Putamen (tissue), 1 donor: ENCODE measurements around the gene FOXO1.

Experiments used
- DNase-seq: peaks from one replicate; pipeline ENCODE4 v3.0.0-alpha.2; 2016; ENCODE audit warnings: low spot score

FOXO1 gene

DNA sequence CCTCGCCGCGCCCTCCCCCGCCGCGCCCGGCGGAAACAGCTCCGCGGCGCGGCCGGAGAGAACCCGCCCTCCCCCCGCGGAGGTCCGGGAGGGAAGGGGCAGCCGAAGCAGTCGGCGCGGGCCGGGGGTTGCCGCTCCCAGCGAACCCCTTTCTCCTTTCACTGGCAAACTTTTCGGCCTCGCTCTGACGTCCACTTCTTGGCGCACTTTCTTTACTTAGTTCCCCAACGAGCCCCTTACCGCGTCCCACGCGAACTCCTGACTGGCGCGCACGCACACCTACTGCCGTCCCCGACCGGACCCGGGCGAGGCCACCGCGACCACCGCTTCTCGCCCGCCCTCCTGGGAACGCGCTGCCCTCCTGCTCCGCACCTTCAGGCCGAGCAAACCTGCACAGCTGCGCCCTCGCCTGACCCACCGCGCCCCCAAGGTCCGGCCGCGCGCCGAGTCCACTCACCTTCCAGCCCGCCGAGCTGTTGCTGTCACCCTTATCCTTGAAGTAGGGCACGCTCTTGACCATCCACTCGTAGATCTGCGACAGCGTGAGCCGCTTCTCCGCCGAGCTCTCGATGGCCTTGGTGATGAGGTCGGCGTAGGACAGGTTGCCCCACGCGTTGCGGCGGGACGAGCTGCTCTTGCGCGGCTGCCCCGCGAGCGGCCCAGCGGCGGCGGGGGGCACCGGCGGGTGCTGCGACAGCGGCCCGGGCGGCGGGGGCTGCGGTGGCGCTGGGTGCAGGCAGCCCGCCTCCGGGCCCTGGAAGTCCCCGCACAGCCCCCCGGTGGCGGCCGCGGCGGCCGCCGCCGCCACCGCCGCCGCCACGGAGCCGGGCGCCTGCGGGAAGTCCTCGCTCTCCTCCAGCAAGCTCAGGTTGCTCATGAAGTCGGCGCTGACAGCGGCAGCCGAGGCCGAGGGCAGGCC is 1.1 kb downstream of the FOXO1 start:
- peak; percentile 38 for DNase-seq

DNA sequence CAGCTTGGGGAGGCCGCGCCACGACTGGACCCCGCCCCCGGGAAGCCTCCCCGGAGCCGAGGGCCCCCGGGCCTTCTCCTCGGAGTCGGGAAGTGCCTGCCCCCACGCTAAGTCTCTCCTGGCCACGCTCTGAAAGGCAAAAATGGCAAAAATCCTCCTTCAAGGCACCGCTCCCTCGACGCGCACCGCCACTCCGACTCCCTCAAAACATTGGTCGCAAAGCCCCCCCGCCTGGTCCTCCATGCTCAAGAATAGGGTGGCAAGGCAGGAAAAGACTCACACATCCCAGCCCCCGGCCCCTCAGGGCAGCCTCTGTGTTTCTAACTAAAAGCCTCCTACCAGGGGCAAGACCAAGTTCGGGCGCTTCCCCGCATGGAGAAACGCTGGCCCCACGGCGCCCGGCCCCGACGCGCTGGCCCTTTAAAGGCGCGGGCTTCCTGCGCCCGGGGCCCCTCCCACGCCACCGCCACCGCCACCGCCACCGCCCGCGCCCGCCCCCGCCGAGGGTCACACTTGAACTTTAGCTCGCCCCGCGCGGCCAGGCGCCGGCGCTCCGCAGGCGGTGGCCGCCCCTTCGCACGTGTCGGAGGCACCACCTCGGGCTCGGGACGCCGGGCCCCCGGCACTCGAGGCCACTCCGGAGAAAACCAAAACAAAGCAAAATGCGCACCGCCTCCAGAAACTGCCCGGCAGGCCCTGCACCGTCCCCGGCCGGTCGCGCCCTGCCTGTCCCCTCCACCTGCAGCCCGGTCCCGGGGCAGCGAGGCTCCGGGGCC is 1.9 kb downstream of the FOXO1 start:
- peak; percentile 60 for DNase-seq

DNA sequence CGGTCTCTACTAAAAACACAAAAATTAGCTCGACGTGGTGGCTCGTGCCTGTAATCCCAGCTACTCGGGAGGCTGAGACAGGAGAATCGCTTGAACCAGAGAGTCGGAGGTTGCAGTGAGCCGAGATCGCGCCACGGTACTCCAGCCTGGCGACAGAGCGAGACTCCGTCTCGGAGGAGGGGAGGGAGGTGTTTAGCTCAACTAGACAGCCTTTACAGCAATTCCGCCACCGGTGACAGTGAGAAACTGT is 2.4 kb downstream of the FOXO1 start:
- peak; percentile 43 for DNase-seq

DNA sequence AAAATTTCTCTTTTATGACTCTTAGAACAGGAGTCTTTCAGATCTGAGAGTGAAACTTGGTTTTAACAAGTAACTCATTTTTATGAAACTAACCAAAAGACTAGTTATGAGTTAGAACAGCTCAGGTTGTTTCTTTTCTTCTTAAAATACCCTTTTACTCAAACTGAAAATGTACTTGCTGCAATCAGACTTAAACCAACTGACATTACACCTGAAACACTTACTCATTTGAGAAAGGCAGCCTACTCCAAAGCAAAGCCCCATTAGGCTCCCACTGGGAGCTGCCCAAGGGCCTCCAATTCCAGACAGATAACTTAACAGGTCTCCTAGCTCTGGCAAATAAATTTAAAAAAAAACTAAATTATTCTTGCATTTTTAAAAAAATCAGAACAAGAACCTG is 3.6 kb downstream of the FOXO1 start:
- no peak for DNase-seq

DNA sequence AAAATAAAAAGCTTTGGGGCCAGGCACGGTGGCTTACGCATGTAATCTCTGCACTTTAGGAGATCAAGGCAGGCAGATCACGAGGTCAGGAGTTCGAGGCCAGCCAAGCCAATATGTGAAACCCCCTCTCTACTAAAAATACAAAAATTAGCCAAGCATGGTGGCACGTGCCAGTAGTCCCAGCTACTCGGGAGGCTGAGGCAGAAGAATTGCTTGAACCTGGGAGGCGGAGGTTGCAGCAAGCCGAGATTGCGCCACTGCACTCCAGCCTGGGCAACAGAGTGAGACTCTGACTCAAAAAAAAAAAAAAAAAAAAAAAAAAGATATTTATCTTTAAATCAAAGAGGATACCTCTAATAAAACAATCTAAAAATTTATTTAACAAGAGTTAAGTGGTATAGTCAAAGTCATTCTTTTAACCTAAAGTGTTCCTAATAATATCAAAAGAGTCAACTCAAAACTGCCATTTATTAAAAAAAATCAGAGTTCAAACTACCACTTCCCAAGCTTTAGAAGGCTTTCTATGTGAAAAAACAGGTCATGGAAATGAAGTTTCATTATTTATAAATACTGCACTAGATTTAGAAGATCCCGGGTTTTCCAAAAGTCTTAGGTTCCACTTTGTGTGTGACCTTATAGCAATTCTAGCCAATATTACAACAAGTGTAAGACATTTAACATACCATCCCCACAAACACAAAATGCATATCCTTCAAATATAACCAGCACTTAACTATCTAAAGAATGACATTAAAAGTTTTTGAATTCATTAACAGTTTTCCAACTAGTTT is 4.4 kb downstream of the FOXO1 start:
- no peak for DNase-seq

DNA sequence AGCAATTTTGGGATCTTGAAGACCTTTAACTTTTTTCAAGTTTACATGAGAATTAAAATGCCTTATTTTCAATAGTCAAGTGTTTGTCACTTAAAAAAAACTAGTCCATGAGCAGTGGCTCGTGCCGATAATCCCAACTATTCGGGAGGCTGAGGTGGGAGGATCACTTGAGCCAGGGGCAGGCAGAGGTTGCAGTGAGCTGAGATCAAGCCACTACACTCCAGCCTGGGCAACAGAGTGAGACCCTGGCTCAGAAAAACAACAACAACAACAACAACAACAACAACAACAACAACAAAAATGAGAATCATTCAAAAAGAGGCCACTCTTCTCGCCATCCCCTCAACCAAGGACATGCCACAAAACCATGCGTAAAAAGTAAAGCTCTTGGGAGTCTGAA is 5.7 kb downstream of the FOXO1 start:
- no peak for DNase-seq

DNA sequence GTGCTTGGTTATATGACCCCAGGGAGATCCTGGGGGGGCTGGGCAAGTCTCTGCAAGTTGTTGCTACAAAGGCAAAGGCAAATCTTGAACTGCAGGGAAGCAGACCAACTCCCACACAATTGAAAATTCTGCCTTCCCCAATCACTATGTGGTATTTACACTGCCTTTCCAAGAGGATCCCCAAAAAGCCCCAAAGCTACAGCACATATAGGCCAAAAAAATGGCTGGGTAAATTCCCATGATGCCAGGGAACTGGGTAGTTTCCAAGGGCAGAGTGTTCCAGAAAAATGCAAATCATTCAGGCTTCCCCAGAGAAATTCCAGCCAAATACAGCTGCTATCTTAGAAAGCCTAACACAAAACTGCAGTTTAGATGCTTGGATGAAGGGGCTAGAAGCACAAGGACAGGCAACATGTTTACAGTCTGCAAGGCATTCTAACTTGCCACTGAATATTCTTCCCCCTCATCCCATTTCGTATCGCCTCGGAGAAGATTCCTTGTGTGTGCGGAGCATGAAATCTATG is 6.2 kb downstream of the FOXO1 start:
- no peak for DNase-seq

DNA sequence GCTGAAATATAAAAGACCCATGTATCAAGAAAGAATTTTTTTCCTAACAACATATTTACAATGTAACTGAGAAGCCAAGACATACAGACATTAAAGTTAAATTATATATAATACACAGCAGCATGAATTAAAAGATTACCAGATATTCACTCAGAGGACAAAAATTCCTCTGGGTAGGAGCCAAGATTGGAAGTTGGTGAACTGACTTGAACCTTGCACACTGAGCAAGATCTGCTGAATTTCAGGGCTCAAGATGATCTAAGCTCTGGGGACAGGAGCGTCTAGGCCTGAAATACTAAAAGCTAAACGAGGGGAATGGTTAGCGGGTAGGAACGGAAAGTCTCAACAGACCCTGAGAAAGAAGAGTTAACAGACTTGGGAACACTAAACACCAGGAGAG is 8.5 kb downstream of the FOXO1 start:
- no peak for DNase-seq

DNA sequence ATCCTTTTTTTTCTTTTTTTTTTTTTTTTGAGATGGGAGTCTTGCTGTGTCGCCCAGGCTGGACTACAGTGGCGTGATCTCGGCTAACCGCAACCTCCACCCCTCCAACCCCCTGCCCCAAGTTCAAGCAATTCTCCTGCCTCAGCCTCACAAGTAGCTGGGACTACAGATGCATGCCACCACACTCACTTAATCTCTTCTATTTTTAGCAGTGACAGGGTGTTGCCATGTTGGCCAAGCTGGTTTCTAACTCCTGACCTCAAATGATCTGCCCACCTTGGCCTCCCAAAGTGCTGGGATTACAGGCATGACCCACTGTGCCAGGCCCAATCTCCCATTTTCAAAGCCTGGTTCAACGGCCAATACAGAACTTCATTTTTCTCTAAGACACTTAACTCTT is 9.1 kb downstream of the FOXO1 start:
- no peak for DNase-seq

DNA sequence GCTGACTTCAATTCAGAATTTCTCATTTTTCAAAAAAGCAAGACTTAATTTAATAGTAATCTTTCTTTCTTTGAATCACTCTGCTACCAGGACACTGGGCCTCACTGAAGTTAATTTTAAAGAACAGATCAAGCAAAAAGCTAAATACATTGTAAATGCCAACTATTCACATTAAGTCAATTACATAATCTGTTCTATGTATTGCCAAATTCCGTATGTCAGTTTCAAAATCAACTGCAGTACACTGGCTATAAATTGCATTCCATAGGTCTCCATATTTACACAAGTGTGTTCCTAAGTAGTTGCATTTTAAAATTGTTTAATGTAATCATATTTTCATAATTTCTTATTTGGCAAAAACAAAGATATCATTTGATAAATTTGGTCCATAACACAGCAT is 10.1 kb downstream of the FOXO1 start:
- no peak for DNase-seq

DNA sequence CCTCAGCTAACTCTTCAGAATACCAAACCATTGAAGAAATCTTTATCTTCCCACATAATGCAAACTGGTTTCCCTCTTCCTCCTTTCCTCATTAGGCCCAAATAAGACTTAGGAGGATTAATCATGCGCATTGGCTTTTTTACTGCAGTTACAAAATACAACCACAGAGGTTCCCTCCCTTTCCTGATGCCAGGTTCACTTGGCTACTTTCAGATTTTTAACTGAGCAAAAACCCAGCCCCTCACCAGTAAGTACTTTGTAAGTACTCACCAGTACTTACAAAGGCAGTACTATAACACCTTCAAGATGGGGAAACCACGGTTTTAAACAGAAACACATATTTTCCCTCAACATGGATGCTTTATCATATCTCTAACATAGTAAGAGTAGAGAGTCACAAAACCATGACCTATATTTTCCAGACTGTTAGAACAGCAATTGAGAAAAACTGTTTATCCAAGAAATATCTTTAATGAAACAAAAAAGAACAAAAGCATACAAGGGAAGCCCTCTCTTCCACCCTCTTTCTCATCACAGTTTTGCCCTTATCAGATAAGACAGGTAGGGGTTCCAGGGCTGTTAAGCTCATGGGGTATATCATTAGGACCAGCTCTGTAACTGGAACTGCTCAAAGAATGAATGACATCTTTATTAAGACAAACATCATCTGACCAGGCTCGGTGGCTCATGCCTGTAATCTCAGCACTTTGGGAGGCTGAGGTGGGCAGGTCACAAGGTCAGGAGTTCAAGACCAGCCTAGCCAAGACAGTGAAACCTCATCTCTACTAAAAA is 12.7 kb downstream of the FOXO1 start:
- no peak for DNase-seq

DNA sequence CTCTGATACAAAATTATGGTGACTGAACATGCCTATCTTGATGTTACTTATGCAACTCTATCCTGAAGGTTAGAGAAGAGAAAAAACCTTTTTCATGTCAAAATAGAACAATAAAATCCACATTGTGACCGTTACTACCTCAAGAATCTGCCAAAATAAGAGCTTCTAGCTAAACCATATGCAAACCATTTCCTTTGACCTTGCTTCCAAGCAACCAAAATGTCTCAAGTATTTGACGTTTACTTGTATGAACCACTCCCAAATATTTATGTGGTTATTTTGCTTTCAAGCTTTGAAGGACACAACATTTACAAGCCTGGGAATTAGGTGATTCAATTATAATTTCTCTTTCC is 13.9 kb downstream of the FOXO1 start:
- no peak for DNase-seq

DNA sequence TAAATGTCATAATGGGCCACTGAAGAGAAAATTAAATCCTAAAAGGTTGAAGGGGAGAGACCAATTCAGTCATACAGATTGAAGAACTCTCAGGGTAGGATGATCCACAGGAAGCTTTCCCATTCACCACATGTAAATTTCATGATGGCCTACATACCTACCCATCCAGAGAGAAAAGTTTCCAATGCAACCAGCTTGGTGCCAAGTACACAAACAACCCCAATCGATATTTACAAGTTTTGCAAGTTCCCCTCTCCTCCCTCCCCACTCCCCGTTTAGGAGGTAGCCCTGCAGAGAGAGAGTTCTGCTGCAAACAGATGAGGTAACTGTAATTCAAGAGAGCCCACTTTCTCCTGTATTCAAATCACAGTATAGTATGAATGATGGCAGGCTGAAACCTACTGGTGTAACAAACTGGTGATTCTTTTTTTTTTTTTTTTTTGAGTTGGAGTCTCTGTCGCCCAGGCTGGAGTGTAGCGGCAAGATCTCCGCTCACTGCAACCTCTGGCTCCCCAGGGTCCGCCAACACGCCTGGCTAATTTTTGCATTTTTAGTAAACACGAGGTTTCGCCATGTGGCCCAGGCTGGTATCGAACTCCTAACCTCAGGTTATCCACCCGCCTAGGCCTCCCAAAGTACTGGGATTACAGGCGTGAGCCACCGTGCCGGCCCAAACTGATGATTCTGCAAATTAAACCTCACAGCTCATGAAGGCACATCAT is 14.4 kb downstream of the FOXO1 start:
- no peak for DNase-seq

DNA sequence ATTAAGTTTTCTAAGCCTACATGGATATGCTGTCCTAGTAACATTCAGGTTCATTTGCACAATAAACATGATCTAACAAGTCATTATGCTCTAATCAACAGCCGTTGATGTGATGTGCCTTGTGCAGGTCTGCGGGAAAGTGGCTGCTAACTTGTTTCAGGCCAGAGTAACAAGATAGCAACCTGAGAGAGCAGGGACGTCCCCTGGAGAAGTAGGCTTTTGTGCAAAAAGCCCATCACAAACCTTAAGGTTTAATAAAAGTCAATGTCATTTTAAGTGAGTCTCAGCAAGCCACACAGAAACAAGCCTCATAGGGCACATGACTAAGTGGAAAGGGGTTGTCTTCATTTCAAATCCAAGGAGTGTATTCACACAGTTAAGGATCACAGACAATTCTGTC is 17.6 kb downstream of the FOXO1 start:
- no peak for DNase-seq

DNA sequence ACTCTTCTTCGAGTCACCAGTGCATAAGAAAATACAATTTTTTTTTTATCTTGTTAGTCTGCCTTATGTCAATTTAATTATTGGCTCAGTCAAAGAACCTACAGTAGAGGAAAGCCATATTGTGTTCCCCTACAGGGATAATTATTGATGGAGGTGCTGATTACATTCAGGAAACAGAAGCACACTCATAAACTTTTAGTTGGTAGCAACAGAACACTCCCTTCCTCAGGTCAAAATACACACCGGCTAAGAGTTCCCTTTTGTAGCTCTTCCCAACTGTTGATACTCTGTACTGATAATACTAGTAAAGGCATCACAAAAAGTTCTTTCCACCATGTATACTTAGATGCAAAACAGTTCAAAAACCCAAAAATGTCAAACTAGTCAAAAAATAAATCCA is 18.4 kb downstream of the FOXO1 start:
- no peak for DNase-seq

DNA sequence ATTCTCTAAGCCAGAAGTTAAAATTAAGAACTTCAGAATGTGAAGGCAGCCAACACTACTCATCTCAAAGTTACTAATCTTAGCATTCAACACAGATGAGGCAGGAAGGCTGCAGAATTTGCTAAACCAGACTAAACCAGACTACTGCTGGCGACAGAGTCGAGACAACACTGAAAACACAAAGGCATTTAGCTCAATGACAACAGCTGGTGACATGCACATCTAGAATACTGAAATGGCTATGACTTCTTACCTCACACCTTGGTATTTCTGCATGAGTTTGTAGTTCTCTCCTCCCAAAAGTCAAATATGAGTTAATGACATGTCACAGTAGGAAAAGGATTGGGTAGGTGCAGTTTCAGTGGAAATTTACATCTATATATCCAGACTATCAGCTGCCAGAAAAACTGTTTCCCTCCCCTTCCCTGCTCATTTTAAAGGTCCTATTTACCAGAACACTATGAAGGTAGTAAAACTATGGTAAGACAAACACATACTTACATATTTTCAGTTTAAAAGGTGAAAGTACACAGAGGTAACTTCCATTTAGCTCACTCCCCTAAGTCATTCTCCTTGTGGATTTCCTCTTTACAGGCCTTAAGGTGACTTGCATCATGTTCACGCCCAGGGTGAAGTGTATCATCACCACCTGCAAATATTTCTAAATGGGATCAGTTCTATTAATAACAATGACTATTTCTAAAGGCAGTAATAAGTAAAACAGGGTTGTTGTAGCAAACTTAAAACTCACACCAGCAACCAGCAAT is 21.4 kb downstream of the FOXO1 start:
- no peak for DNase-seq

DNA sequence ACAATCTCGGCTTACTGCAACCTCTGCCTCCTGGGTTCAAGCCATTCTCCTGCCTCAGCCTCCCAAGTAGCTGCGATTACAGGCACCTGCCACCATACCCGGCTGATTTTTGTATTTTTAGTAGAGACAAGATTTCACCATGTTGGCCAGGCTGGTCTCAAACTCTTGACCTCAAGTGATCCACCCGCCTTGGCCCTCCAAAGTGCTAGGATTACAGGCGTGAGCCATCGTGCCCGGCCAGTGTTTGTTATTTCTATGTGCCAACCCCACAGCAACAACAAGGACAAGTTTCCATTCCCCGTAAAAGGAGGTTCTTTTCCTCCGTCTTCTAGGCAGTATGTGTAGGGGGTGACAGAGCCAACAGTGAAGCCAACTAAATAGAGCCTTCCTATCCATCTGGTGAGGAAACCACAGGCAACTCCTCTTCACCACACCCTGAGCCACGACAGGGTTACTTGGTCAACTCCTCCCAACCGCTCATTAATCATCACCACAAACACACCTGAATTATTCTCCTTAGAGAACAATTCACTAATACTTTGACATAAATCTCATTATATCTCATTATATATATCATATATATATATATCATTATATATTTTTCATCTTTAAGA is 25.5 kb downstream of the FOXO1 start:
- DNase-seq, result no peak

DNA sequence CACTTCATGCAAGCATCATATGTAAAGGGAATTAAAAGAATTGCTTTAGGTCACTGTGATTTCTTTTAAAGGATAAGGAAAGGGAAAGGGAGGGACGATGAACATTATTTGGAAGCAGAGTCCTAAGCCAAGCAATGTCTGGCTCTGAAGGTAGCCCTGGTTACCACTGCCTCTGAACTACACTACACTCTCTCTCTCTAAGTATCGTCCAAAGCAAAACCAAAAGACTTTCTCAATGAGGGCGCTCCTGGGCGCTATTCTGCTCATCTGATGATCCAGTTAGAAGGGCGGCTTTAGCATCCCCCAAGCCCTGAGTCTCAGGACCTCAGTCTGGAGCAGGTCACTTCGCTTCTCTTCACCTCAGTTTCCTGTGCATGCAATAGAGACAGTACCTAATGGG is 26.2 kb downstream of the FOXO1 start:
- DNase-seq, result no peak

DNA sequence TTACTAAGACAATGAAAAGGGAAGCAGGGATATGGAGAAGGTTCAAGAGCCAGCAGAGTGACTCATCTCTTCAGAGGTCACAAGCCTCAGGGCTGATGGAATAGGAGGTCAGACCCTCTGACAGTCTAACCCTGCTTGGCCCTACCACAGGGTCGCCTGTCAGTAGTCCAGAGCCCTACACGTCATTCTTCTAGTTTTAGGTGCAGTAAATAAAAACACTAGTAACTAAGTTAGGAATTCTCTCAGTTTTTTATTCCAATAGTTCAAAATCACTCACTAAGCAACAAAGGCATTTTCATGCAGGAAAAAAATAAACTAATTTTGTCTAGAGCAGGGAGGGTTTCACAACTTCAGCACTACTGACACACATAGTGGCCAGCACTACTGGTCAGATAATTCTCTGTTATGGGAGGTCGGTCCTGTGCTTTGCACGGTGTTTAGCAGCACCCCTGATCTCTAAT is 27.2 kb downstream of the FOXO1 start:
- DNase-seq, result no peak

DNA sequence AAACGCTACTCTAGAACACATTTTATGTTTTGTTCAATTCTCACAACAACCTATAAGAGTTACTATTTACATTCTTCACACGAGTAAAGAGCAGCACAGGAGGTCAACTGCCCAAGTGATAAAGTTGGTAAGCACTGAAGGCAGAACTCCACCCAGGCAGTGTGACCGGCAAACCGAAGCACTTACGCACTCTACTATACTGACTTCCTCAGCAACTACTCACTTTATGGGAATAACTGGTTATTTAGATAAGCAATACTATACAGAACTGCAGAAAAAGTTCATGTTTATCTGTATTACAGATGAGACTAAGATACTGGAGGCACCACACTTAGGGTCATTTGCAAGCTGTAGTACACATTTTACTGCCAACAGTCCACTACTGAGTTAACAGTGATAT is 28.8 kb downstream of the FOXO1 start:
- no peak for DNase-seq
